ENCODE measurements around the gene SLC12A6.

SLC12A6 gene

GRCh38 chr15:34336991-34337556, 507 bp downstream of the SLC12A6 start:
- Histone ChIP-seq H3K4me3 (ENCODE audit: insufficient read length, low read depth) (peak overlapping the region; percentile 71), H3K4me1 (ENCODE audit: insufficient read depth, insufficient read length) (peaks cover 2% of the 10 kb centered on the region), H3K9me3 (ENCODE audit: insufficient read depth, low read length) (no peaks in the 10 kb centered on the region), H3K9ac (ENCODE audit: insufficient read length, low read depth) (peak overlapping the region; percentile 72), H3K27me3 (ENCODE audit: insufficient read depth, insufficient read length) (peaks cover 6% of the 10 kb centered on the region), H3K36me3 (ENCODE audit: insufficient read depth, insufficient read length, low read length) (peaks cover 32% of the 10 kb centered on the region)
- TF ChIP-seq YY1 (IDR thresholded peaks at IDR 0.05; ENCODE audit: insufficient read depth, insufficient read length) (no peak), SUZ12 (IDR thresholded peaks at IDR 0.05; ENCODE audit: extremely low read depth, insufficient read depth, insufficient read length) (no peak), ZNF274 (IDR thresholded peaks at IDR 0.05; ENCODE audit: low read depth, low read length) (no peak)
- no peak for DNase-seq (ENCODE audit: low read depth, low spot score)

GRCh38 chr15:34336231-34336990, 1.2 kb downstream of the SLC12A6 start:
- Histone ChIP-seq H3K4me3 (ENCODE audit: insufficient read length, low read depth) (peak overlapping the region; percentile 71), H3K9ac (ENCODE audit: insufficient read length, low read depth) (peak overlapping the region; percentile 72), H3K4me1 (ENCODE audit: insufficient read depth, insufficient read length) (peaks cover 2% of the 10 kb centered on the region), H3K36me3 (ENCODE audit: insufficient read depth, insufficient read length, low read length) (peaks cover 26% of the 10 kb centered on the region), H3K27me3 (ENCODE audit: insufficient read depth, insufficient read length) (peaks cover 6% of the 10 kb centered on the region), H3K9me3 (ENCODE audit: insufficient read depth, low read length) (no peaks in the 10 kb centered on the region)
- TF ChIP-seq ZNF274 (IDR thresholded peaks at IDR 0.05; ENCODE audit: low read depth, low read length) (no peak), YY1 (IDR thresholded peaks at IDR 0.05; ENCODE audit: insufficient read depth, insufficient read length) (no peak), SUZ12 (IDR thresholded peaks at IDR 0.05; ENCODE audit: extremely low read depth, insufficient read depth, insufficient read length) (no peak)
- DNase-seq (ENCODE audit: low read depth, low spot score): no peak

GRCh38 chr15:34335176-34336032, 2.2 kb downstream of the SLC12A6 start:
- Histone ChIP-seq H3K9me3 (ENCODE audit: insufficient read depth, low read length) (no peaks in the 10 kb centered on the region), H3K9ac (ENCODE audit: insufficient read length, low read depth) (no peak overlapping the region), H3K27me3 (ENCODE audit: insufficient read depth, insufficient read length) (peaks cover 6% of the 10 kb centered on the region), H3K4me1 (ENCODE audit: insufficient read depth, insufficient read length) (peaks cover 2% of the 10 kb centered on the region), H3K36me3 (ENCODE audit: insufficient read depth, insufficient read length, low read length) (peaks cover 17% of the 10 kb centered on the region), H3K4me3 (ENCODE audit: insufficient read length, low read depth) (no peak overlapping the region)
- DNase-seq (ENCODE audit: low read depth, low spot score): no peak
- no peak for TF ChIP-seq YY1 (IDR thresholded peaks at IDR 0.05; ENCODE audit: insufficient read depth, insufficient read length)
- no peak for TF ChIP-seq ZNF274 (IDR thresholded peaks at IDR 0.05; ENCODE audit: low read depth, low read length)
- TF ChIP-seq SUZ12 (IDR thresholded peaks at IDR 0.05; ENCODE audit: extremely low read depth, insufficient read depth, insufficient read length): no peak

GRCh38 chr15:34334672-34335071, 2.9 kb downstream of the SLC12A6 start:
- no peak overlapping the region for H3K4me3 ChIP-seq (ENCODE audit: insufficient read length, low read depth)
- TF ChIP-seq YY1 (IDR thresholded peaks at IDR 0.05; ENCODE audit: insufficient read depth, insufficient read length) (no peak), SUZ12 (IDR thresholded peaks at IDR 0.05; ENCODE audit: extremely low read depth, insufficient read depth, insufficient read length) (no peak), ZNF274 (IDR thresholded peaks at IDR 0.05; ENCODE audit: low read depth, low read length) (no peak)
- DNase-seq (ENCODE audit: low read depth, low spot score): no peak
- H3K9ac ChIP-seq (ENCODE audit: insufficient read length, low read depth): no peak overlapping the region
- no peaks in the 10 kb centered on the region for H3K9me3 ChIP-seq (ENCODE audit: insufficient read depth, low read length)
- H3K4me1 ChIP-seq (ENCODE audit: insufficient read depth, insufficient read length): peaks cover 2% of the 10 kb centered on the region
- peaks cover 9% of the 10 kb centered on the region for H3K36me3 ChIP-seq (ENCODE audit: insufficient read depth, insufficient read length, low read length)
- H3K27me3 ChIP-seq (ENCODE audit: insufficient read depth, insufficient read length): peaks cover 6% of the 10 kb centered on the region

GRCh38 chr15:34332553-34333120, 4.9 kb downstream of the SLC12A6 start:
- Histone ChIP-seq H3K36me3 (ENCODE audit: insufficient read depth, insufficient read length, low read length) (no peaks in the 10 kb centered on the region), H3K9me3 (ENCODE audit: insufficient read depth, low read length) (no peaks in the 10 kb centered on the region), H3K27me3 (ENCODE audit: insufficient read depth, insufficient read length) (peaks cover 6% of the 10 kb centered on the region), H3K9ac (ENCODE audit: insufficient read length, low read depth) (no peak overlapping the region), H3K4me3 (ENCODE audit: insufficient read length, low read depth) (no peak overlapping the region), H3K4me1 (ENCODE audit: insufficient read depth, insufficient read length) (peaks cover 2% of the 10 kb centered on the region)
- TF ChIP-seq ZNF274 (IDR thresholded peaks at IDR 0.05; ENCODE audit: low read depth, low read length): no peak
- TF ChIP-seq SUZ12 (IDR thresholded peaks at IDR 0.05; ENCODE audit: extremely low read depth, insufficient read depth, insufficient read length): no peak
- no peak for TF ChIP-seq YY1 (IDR thresholded peaks at IDR 0.05; ENCODE audit: insufficient read depth, insufficient read length)
- DNase-seq (ENCODE audit: low read depth, low spot score): no peak

- no peak for TF ChIP-seq ZNF274 (IDR thresholded peaks at IDR 0.05; ENCODE audit: low read depth, low read length)
- TF ChIP-seq YY1 (IDR thresholded peaks at IDR 0.05; ENCODE audit: insufficient read depth, insufficient read length): no peak
- no peak for TF ChIP-seq SUZ12 (IDR thresholded peaks at IDR 0.05; ENCODE audit: extremely low read depth, insufficient read depth, insufficient read length)
- Histone ChIP-seq H3K9me3 (ENCODE audit: insufficient read depth, low read length) (no peaks in the 10 kb centered on the region), H3K36me3 (ENCODE audit: insufficient read depth, insufficient read length, low read length) (no peaks in the 10 kb centered on the region), H3K4me3 (ENCODE audit: insufficient read length, low read depth) (no peak overlapping the region), H3K27me3 (ENCODE audit: insufficient read depth, insufficient read length) (peaks cover under 1% of the 10 kb centered on the region), H3K4me1 (ENCODE audit: insufficient read depth, insufficient read length) (no peaks in the 10 kb centered on the region), H3K9ac (ENCODE audit: insufficient read length, low read depth) (no peak overlapping the region)
- no peak for DNase-seq (ENCODE audit: low read depth, low spot score)
Measured at GRCh38 chr15:34331809-34332208, 5.8 kb downstream of the SLC12A6 start.
